Body of pancreas (tissue), 4 donors: ENCODE data around the gene EFCAB14.

Source experiments
- POLR2A ChIP-seq, 3 donors: fragments of 450-650 bp; IDR thresholded peaks; one replicate each; pipeline ENCODE4 v1.6.1; 2016; ENCODE audit warnings: antibody characterized with exemption in 3 of 3, mild to moderate bottlenecking in 2 of 3
- TF ChIP-seq, protein P1 (sequence below), 7 experiments: fragments of 450-650 bp in 4 of 7; fragments of 200-600 bp in 3 of 7; sonication (generic) in 3 of 7; IDR thresholded peaks; one replicate each; pipeline ENCODE4 v1.5.1; 2016 to 2019; ENCODE audit warnings: antibody characterized with exemption in 7 of 7

DNA sequence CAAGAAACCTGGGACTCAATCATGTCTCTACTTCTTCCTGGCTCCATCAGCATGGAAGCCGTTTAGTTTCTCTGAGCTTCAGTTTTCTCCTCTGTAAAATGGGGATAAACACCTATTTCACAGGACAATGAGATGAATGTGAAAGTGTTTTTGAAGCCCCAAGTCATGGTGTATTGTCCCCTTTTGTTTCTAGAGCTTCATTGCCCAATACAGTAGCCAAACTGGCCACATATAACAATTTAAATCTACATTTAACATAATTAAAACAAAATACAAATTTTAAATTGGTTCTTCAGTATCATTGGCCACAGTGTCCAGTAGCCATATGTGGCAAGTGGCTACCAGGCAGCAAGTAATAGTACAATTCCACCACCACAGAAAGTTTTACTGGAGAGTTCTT, 2.3 kb upstream of the EFCAB14 start:
- TF ChIP-seq, protein P1, sequence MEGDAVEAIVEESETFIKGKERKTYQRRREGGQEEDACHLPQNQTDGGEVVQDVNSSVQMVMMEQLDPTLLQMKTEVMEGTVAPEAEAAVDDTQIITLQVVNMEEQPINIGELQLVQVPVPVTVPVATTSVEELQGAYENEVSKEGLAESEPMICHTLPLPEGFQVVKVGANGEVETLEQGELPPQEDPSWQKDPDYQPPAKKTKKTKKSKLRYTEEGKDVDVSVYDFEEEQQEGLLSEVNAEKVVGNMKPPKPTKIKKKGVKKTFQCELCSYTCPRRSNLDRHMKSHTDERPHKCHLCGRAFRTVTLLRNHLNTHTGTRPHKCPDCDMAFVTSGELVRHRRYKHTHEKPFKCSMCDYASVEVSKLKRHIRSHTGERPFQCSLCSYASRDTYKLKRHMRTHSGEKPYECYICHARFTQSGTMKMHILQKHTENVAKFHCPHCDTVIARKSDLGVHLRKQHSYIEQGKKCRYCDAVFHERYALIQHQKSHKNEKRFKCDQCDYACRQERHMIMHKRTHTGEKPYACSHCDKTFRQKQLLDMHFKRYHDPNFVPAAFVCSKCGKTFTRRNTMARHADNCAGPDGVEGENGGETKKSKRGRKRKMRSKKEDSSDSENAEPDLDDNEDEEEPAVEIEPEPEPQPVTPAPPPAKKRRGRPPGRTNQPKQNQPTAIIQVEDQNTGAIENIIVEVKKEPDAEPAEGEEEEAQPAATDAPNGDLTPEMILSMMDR (IDR thresholded peaks at IDR 0.05): no peak
- no peak for TF ChIP-seq POLR2A (IDR thresholded peaks at IDR 0.05)
